GM23338 (cell line): Measurements from ENCODE around the gene E2F3. TPM values are rescaled to one million over a fixed set of nuclear protein-coding genes. Genes with fewer than 3 reads are reported as not detected.

ENCODE experiments used
- ATAC-seq: fragments of 200-7000 bp; cut with Tn5 transposase; 3 replicates; pipeline ENCODE4 v1.9.1; 2020
- DNase-seq: peaks from one replicate; pipeline ENCODE4 v3.0.0-alpha.2; 2015; ENCODE audit warnings: low spot score
- H2AFZ ChIP-seq: fragments of 200-600 bp; sonication (generic); 2 replicates; pipeline ENCODE4 v1.8.0; 2016; ENCODE audit warnings: antibody characterized with exemption, mild to moderate bottlenecking, moderate library complexity
- H3F3A ChIP-seq: fragments of 200-600 bp; sonication (generic); replicated peaks from 2 replicates; pipeline ENCODE4 v1.8.0; 2017; ENCODE audit warnings: antibody characterized with exemption, mixed run types, low read depth
- H3K27ac ChIP-seq: fragments of 200-600 bp; sonication (generic); 2 replicates; pipeline ENCODE4 v1.6.1; 2016; ENCODE audit warnings: low read depth
- H3K27me3 ChIP-seq: fragments of 200-600 bp; sonication (generic); 2 replicates; pipeline ENCODE4 v1.8.0; 2016; ENCODE audit warnings: mild to moderate bottlenecking, mixed run types, moderate library complexity; ENCODE audit not compliant: insufficient read depth
- H3K36me3 ChIP-seq: fragments of 200-600 bp; sonication (generic); 2 replicates; pipeline ENCODE4 v1.8.0; 2016; ENCODE audit warnings: mild to moderate bottlenecking; ENCODE audit not compliant: insufficient read depth
- H3K4me1 ChIP-seq: fragments of 200-600 bp; sonication (generic); 2 replicates; pipeline ENCODE4 v1.8.0; 2016; ENCODE audit warnings: mild to moderate bottlenecking, moderate library complexity; ENCODE audit not compliant: insufficient read depth
- H3K4me2 ChIP-seq: fragments of 200-600 bp; sonication (generic); 2 replicates; pipeline ENCODE4 v1.7.1; 2017; ENCODE audit warnings: mixed run types
- H3K4me3 ChIP-seq: fragments of 200-600 bp; sonication (generic); 2 replicates; pipeline ENCODE4 v1.6.1; 2016; ENCODE audit warnings: mixed run types
- H3K79me2 ChIP-seq: fragments of 200-600 bp; sonication (generic); replicated peaks from 2 replicates; pipeline ENCODE4 v1.8.0; 2017; ENCODE audit warnings: mild to moderate bottlenecking; ENCODE audit not compliant: insufficient read depth
- H3K9me2 ChIP-seq: fragments of 200-600 bp; sonication (generic); 2 replicates; pipeline ENCODE4 v1.8.0; 2017; ENCODE audit not compliant: insufficient read depth
- H4K20me1 ChIP-seq: fragments of 200-600 bp; sonication (generic); replicated peaks from 2 replicates; pipeline ENCODE4 v1.8.0; 2017; ENCODE audit warnings: mild to moderate bottlenecking; ENCODE audit not compliant: insufficient read depth
- H3K27ac Mint-ChIP-seq: 2 replicates; pipeline ENCODE4 v1.8.0; 2020; ENCODE audit warnings: inconsistent platforms, mild to moderate bottlenecking, moderate library complexity, mixed read lengths
- H3K27me3 Mint-ChIP-seq: 3 replicates; pipeline ENCODE4 v1.8.0; 2022; ENCODE audit warnings: low read depth, mild to moderate bottlenecking, moderate library complexity, mixed read lengths, inconsistent platforms; ENCODE audit not compliant: insufficient read depth, poor library complexity
- H3K36me3 Mint-ChIP-seq: 3 replicates; pipeline ENCODE4 v1.8.0; 2021; ENCODE audit warnings: low read depth, mild to moderate bottlenecking, inconsistent platforms, moderate library complexity, mixed read lengths
- H3K4me1 Mint-ChIP-seq: 3 replicates; pipeline ENCODE4 v1.8.0; 2020; ENCODE audit warnings: mild to moderate bottlenecking, inconsistent platforms, mixed read lengths
- H3K4me3 Mint-ChIP-seq: 3 replicates; pipeline ENCODE4 v1.8.0; 2021; ENCODE audit warnings: moderate library complexity, mild to moderate bottlenecking, inconsistent platforms, mixed read lengths
- H3K9me3 Mint-ChIP-seq: 3 replicates; pipeline ENCODE4 v1.8.0; 2020; ENCODE audit warnings: moderate library complexity, mild to moderate bottlenecking, inconsistent platforms, mixed read lengths
- CREB1 ChIP-seq: fragments of 250-450 bp; sonication (Bioruptor Pico); IDR thresholded peaks from 2 replicates; pipeline ENCODE4 v1.5.0; 2020; ENCODE audit warnings: low read depth, mild to moderate bottlenecking, moderate library complexity
- EZH2 ChIP-seq: fragments of 200-600 bp; sonication (generic); IDR thresholded peaks from one replicate; pipeline ENCODE4 v1.8.0; 2017; ENCODE audit warnings: antibody characterized with exemption, mild to moderate bottlenecking, low read depth; ENCODE audit not compliant: unreplicated experiment
- NANOG ChIP-seq: IDR thresholded peaks from 2 replicates; pipeline ENCODE4 v1.6.1; 2016; ENCODE audit warnings: antibody characterized with exemption, borderline replicate concordance
- POLR2AphosphoS5 ChIP-seq: IDR thresholded peaks from 2 replicates; pipeline ENCODE4 v1.6.1; 2016; ENCODE audit warnings: antibody characterized with exemption, low read depth
- REST ChIP-seq: IDR thresholded peaks from one replicate; pipeline ENCODE4 v1.6.1; 2018; ENCODE audit warnings: antibody characterized with exemption; ENCODE audit not compliant: unreplicated experiment
- ZNF114 ChIP-seq: fragments of 250-450 bp; sonication (Bioruptor Pico); IDR thresholded peaks from 2 replicates; pipeline ENCODE4 v1.5.0; 2020; ENCODE audit warnings: mild to moderate bottlenecking, moderate library complexity
- ZNF331 ChIP-seq: fragments of 250-450 bp; sonication (Bioruptor Pico); IDR thresholded peaks from 2 replicates; pipeline ENCODE4 v1.5.0; 2020; ENCODE audit warnings: low read depth, mild to moderate bottlenecking, moderate library complexity
- ZNF462 ChIP-seq: fragments of 250-450 bp; sonication (Bioruptor Pico); IDR thresholded peaks from 2 replicates; pipeline ENCODE4 v1.5.0; 2020; ENCODE audit warnings: mild to moderate bottlenecking, moderate library complexity
- polyA plus RNA-seq: library from polyadenylated mRNA; unstranded; fragments of >200 nt; fragmentation: Nextera tagmentation; extraction: Ambion mirVana; gene quantifications from 2 replicates; pipeline ENCODE4 v1.2.1, GENCODE V29; 2016
- total RNA-seq: library from RNA; depleted of rRNA; stranded (reverse); fragments of >200 nt; shearing (Covaris generic); gene quantifications from 2 replicates; pipeline ENCODE4 v1.2.3, GENCODE V29; 2014

Gene E2F3
- total and polyA plus RNA-seq, 2 experiments from 2014 or later: 27.2 to 33.5 TPM

- Mint-ChIP-seq H3K27me3 (no peaks in the 10 kb centered on the region), H3K4me3 (no peak overlapping the region), H3K36me3 (peaks cover 3% of the 10 kb centered on the region; the same call in 2 of the 3 replicates), H3K27ac (no peak overlapping the region), H3K9me3 (peaks cover 5% of the 10 kb centered on the region; the same call in 1 of the 3 replicates), H3K4me1 (no peaks in the 10 kb centered on the region)
- Histone ChIP-seq H3K4me3 (no peak overlapping the region), H4K20me1 (no peaks in the 10 kb centered on the region), H3K36me3 (no peaks in the 10 kb centered on the region), H3K9me2 (no peaks in the 10 kb centered on the region), H3K4me2 (no peak overlapping the region), H3K27ac (no peak overlapping the region), H2AFZ (no peak overlapping the region), H3K79me2 (no peaks in the 10 kb centered on the region), H3K27me3 (no peaks in the 10 kb centered on the region), H3F3A (no peaks in the 10 kb centered on the region), H3K4me1 (no peaks in the 10 kb centered on the region)
- TF ChIP-seq ZNF114 (no peak), ZNF331 (CRISPR knock-in tag) (no peak), REST (no peak), EZH2 (no peak), CREB1 (CRISPR knock-in tag) (no peak), POLR2AphosphoS5 (no peak)
- ATAC-seq: no peak
- no peak for DNase-seq
Measured at GRCh38 chr6:20386218-20386617, 15.5 kb upstream of the E2F3 start.

DNA sequence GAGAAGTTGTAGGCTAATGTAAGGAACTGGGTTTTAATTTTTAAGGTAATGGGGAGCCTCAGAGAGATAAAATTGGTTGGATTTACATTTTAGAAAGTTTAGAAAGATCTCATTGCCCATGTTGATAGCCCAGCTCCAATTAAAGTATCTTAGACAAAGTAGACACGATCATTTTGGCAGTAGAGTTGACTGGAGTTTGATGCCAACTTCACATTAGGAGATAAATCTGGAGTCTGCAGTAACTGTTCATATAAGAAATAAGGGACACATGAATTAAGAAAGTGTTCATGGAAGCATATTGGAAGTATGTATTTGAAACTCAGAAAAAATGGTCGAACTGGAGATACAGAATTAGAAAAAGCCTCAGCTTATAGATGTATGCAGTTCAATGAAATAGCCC lies 12.6 kb upstream of the E2F3 start:
- Histone ChIP-seq H4K20me1 (no peaks in the 10 kb centered on the region), H3K36me3 (no peaks in the 10 kb centered on the region), H3K27me3 (no peaks in the 10 kb centered on the region), H3K4me1 (no peaks in the 10 kb centered on the region), H3K9me2 (no peaks in the 10 kb centered on the region), H3K4me3 (no peak overlapping the region), H2AFZ (no peak overlapping the region), H3K79me2 (no peaks in the 10 kb centered on the region), H3F3A (no peaks in the 10 kb centered on the region), H3K27ac (no peak overlapping the region), H3K4me2 (no peak overlapping the region)
- Mint-ChIP-seq H3K9me3 (no peaks in the 10 kb centered on the region), H3K36me3 (no peaks in the 10 kb centered on the region), H3K27ac (no peak overlapping the region), H3K27me3 (no peaks in the 10 kb centered on the region), H3K4me3 (no peak overlapping the region), H3K4me1 (no peaks in the 10 kb centered on the region)
- TF ChIP-seq CREB1 (CRISPR knock-in tag) (no peak), EZH2 (no peak), NANOG (no peak), ZNF462 (CRISPR knock-in tag) (no peak)
- DNase-seq (no peak), ATAC-seq (no peak)
